GM12878 (cell line): ENCODE measurements around the gene C12orf60. TPM values are rescaled to one million over a fixed set of nuclear protein-coding genes. Genes with fewer than 3 reads are reported as not detected.

ENCODE experiments used
- ATAC-seq: fragments of 200-7000 bp; cut with Tn5 transposase; 3 replicates; pipeline ENCODE4 v1.9.1; 2020; ENCODE audit warnings: mild to moderate bottlenecking, moderate library complexity
- BruUV-seq: library from RNA; stranded (reverse); fragments of 400-500 nt; replicated peaks from 2 replicates; lab custom pipeline; 2021; lab: Mats Ljungman, UMichigan
- CTCF ChIA-PET: fragments of 300-600 bp; sonication (Branson Sonifier 250); formaldehyde crosslinking; extraction: SDS; loops from one replicate; lab custom pipeline; 2021; ENCODE audit warnings: inconsistent platforms; lab: Yijun Ruan, JAX
- POLR2A ChIA-PET: fragments of 350-600 bp; formaldehyde crosslinking; extraction: SDS; loops from one replicate; lab custom pipeline; 2021; ENCODE audit warnings: inconsistent platforms; lab: Charles Lee
- RAD21 ChIA-PET: fragments of 300-600 bp; sonication (Branson Sonifier 250); formaldehyde crosslinking; loops from one replicate; lab custom pipeline; 2023; ENCODE audit warnings: antibody characterized with exemption; ENCODE audit not compliant: unreplicated experiment; lab: Charles Lee
- SMC1A ChIA-PET: fragments of 300-600 bp; sonication (Branson Sonifier 250); formaldehyde crosslinking; loops from one replicate; lab custom pipeline; 2023; ENCODE audit not compliant: unreplicated experiment, uncharacterized antibody; lab: Charles Lee
- DNase-seq: peaks from one replicate; pipeline ENCODE4 v3.0.0-alpha.2; 2011; ENCODE audit warnings: low read depth, low spot score
- FAIRE-seq: peaks from 3 replicates; lab custom pipeline; 2011; peaks lifted over from hg19 to GRCh38; lab: Jason Lieb, UNC
- H2AFZ ChIP-seq: 2 replicates; pipeline ENCODE4 v1.6.0; 2011; ENCODE audit warnings: low read depth, low read length, control low read depth; ENCODE audit not compliant: control insufficient read depth
- H3K27ac ChIP-seq: 2 replicates; pipeline ENCODE4 v1.5.1; 2011; ENCODE audit warnings: control low read depth; ENCODE audit not compliant: control insufficient read depth, insufficient read depth
- H3K27me3 ChIP-seq, 2 experiments: replicated peaks in 1 of 2; 2 replicates each; pipeline versions ENCODE4 v1.6.0 to v1.6.1; 2011; ENCODE audit warnings: low read length in 1 of 2; ENCODE audit not compliant: control insufficient read depth in 2 of 2, insufficient read depth in 2 of 2
- H3K36me3 ChIP-seq, 2 experiments: 2 replicates each; pipeline ENCODE4 v1.5.1; 2011; ENCODE audit warnings: low read length in 1 of 2; ENCODE audit not compliant: control insufficient read depth in 2 of 2, insufficient read depth in 2 of 2
- H3K4me1 ChIP-seq: 2 replicates; pipeline ENCODE4 v1.6.1; 2011; ENCODE audit warnings: mild to moderate bottlenecking, low read length, moderate library complexity, mixed read lengths; ENCODE audit not compliant: control insufficient read depth, insufficient read depth
- H3K4me2 ChIP-seq: 2 replicates; pipeline ENCODE4 v1.6.0; 2011; ENCODE audit warnings: control low read depth; ENCODE audit not compliant: control insufficient read depth, insufficient read depth
- H3K4me3 ChIP-seq: fragments of 200-600 bp; sonication (generic); 2 replicates; pipeline ENCODE4 v1.5.1; 2016
- H3K79me2 ChIP-seq: 2 replicates; pipeline ENCODE4 v1.6.0; 2011; ENCODE audit warnings: low read length; ENCODE audit not compliant: control insufficient read depth, insufficient read depth
- H3K9ac ChIP-seq: 2 replicates; pipeline ENCODE4 v1.8.0; 2011; ENCODE audit warnings: low read length, control low read depth, mixed read lengths; ENCODE audit not compliant: control insufficient read depth, insufficient read depth
- H3K9me3 ChIP-seq: replicated peaks from 3 replicates; pipeline ENCODE4 v1.5.1; 2011; ENCODE audit warnings: mild to moderate bottlenecking, low read length; ENCODE audit not compliant: control insufficient read depth, insufficient read depth
- H4K20me1 ChIP-seq: 2 replicates; pipeline ENCODE4 v1.6.0; 2011; ENCODE audit not compliant: control insufficient read depth, insufficient read depth
- E2F8 ChIP-seq: fragments of 450-650 bp; IDR thresholded peaks from 2 replicates; pipeline ENCODE4 v1.6.1; 2018; ENCODE audit warnings: mild to moderate bottlenecking, low read depth, moderate library complexity; ENCODE audit not compliant: partially characterized antibody
- EZH2 ChIP-seq: IDR thresholded peaks from 2 replicates; pipeline ENCODE4 v1.6.1; 2012; ENCODE audit warnings: low read depth, mild to moderate bottlenecking, control low read depth, inconsistent platforms, low read length, borderline replicate concordance; ENCODE audit not compliant: control insufficient read depth
- JUNB ChIP-seq: IDR thresholded peaks from 2 replicates; pipeline ENCODE4 v1.6.1; 2016; ENCODE audit warnings: antibody characterized with exemption, mild to moderate bottlenecking
- JUND ChIP-seq: IDR thresholded peaks from 2 replicates; pipeline ENCODE4 v1.6.1; 2012; ENCODE audit warnings: low read depth, mild to moderate bottlenecking, low read length, improper control_type of control experiment, moderate library complexity
- MTA3 ChIP-seq: IDR thresholded peaks from 2 replicates; pipeline ENCODE4 v1.6.1; 2012; ENCODE audit warnings: low read length, inconsistent platforms, borderline replicate concordance
- POU2F2 ChIP-seq: IDR thresholded peaks from 3 replicates; pipeline ENCODE4 v1.6.1; 2011; ENCODE audit warnings: low read depth, mild to moderate bottlenecking, low read length, borderline replicate concordance
- RUNX3 ChIP-seq: IDR thresholded peaks from 2 replicates; pipeline ENCODE4 v1.6.1; 2012; ENCODE audit warnings: low read length, inconsistent platforms
- TBL1XR1 ChIP-seq: IDR thresholded peaks from 2 replicates; pipeline ENCODE4 v1.6.1; 2012; ENCODE audit warnings: low read depth, low read length, improper control_type of control experiment
- TCF12 ChIP-seq: IDR thresholded peaks from 2 replicates; pipeline ENCODE4 v1.6.1; 2011; ENCODE audit warnings: low read depth, mild to moderate bottlenecking, low read length
- USF2 ChIP-seq: IDR thresholded peaks from 2 replicates; pipeline ENCODE4 v1.6.1; 2011; ENCODE audit warnings: low read depth, low read length, improper control_type of control experiment, borderline replicate concordance
- in situ Hi-C: fragments of 300-500 bp; cut with MboI; formaldehyde crosslinking; loops from 9 replicates; pipeline ENCODE4 v1.14.3; 2018; ENCODE audit warnings: mixed read lengths
- intact Hi-C: fragments of 100-400 bp; cut with micrococcal nuclease; formaldehyde crosslinking; loops from one replicate; pipeline ENCODE4 v1.14.2; 2022; ENCODE audit not compliant: unreplicated experiment
- polyA plus RNA-seq, 11 experiments: library from polyadenylated mRNA; depleted of rRNA in 4 of 11; unstranded in 6 of 11; stranded (reverse) in 5 of 11; fragments of >200 nt; fragmentation: Nextera tagmentation in 4 of 11; fragmentation: Illumina TruSeq in 1 of 11; extraction: Ambion mirVana in 4 of 11; extraction: Trizol in 1 of 11; gene quantifications; 1 replicate in 1 of 11; 2 replicates in 10 of 11; pipeline versions ENCODE4 v1.2.1 to v1.2.3, GENCODE V29; 2011 to 2016; ENCODE audit warnings: inconsistent platforms in 2 of 11, missing spikeins in 2 of 11, low read depth in 1 of 11
- total RNA-seq, 4 experiments: library from RNA; depleted of rRNA in 3 of 4; stranded (reverse); fragments of >200 nt in 3 of 4; fragmentation: Illumina TruSeq in 1 of 4; extraction: Trizol in 1 of 4; gene quantifications; 2 replicates each; pipeline versions ENCODE4 v1.2.1 to v1.2.3, GENCODE V29; 2013 to 2021
- TF ChIP-seq, protein P1 (sequence below): IDR thresholded peaks from 2 replicates; pipeline ENCODE4 v1.6.1; 2011; ENCODE audit warnings: low read depth, mild to moderate bottlenecking, low read length, moderate library complexity, borderline replicate concordance; ENCODE audit errors: extremely low read depth
- TF ChIP-seq, protein P2 (sequence below): IDR thresholded peaks from 2 replicates; pipeline ENCODE4 v1.6.1; 2011; ENCODE audit warnings: mild to moderate bottlenecking, low read depth, low read length, moderate library complexity; ENCODE audit not compliant: insufficient replicate concordance

The C12orf60 gene
- total and polyA plus RNA-seq, 10 of the 15 experiments (the other 5 are each of a cell fraction or from before 2014, with no cell fraction given), result 1.8 to 7.2 (median 3.2) TPM

- no peak for FAIRE-seq
These were observed 40.9 kb downstream of the C12orf60 start for GRCh38 chr12:14844401-14844800.

More at GRCh38 chr12:14844401-14844800, 40.9 kb downstream of the C12orf60 start:
- H2AFZ ChIP-seq, result no peak overlapping the region
- H4K20me1 ChIP-seq, result no peaks in the 10 kb centered on the region
- POLR2A ChIA-PET, result no interaction called here
- H3K9ac ChIP-seq, result no peak overlapping the region
- ATAC-seq (no peak), DNase-seq (no peak)
- H3K4me1 ChIP-seq, result no peaks in the 10 kb centered on the region
- no peaks in the 10 kb centered on the region for H3K36me3 ChIP-seq
- no peaks in the 10 kb centered on the region for H3K9me3 ChIP-seq
- BruUV-seq, result no TSS peak
- no peaks in the 10 kb centered on the region; a peak in 1 of 4 replicates for H3K27me3 ChIP-seq
- TF ChIP-seq MTA3 (no peak), E2F8 (no peak), JUNB (no peak), USF2 (no peak), TBL1XR1 (no peak), TCF12 (no peak), POU2F2 (no peak), RUNX3 (no peak), JUND (no peak), EZH2 (no peak)
- TF ChIP-seq, protein P1, sequence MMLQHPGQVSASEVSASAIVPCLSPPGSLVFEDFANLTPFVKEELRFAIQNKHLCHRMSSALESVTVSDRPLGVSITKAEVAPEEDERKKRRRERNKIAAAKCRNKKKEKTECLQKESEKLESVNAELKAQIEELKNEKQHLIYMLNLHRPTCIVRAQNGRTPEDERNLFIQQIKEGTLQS, result no peak
- TF ChIP-seq, protein P2, sequence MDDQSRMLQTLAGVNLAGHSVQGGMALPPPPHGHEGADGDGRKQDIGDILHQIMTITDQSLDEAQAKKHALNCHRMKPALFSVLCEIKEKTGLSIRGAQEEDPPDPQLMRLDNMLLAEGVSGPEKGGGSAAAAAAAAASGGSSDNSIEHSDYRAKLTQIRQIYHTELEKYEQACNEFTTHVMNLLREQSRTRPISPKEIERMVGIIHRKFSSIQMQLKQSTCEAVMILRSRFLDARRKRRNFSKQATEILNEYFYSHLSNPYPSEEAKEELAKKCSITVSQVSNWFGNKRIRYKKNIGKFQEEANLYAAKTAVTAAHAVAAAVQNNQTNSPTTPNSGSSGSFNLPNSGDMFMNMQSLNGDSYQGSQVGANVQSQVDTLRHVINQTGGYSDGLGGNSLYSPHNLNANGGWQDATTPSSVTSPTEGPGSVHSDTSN, result no peak
- H3K27ac ChIP-seq, result no peak overlapping the region
- RAD21 ChIA-PET, result interaction anchor here (0.6 to 1.6 kb wide), 4 partner anchors 48 to 167 kb away, joined by 3 to 6 read pairs (median 3); no protein-coding TSS in a partner anchor
- SMC1A ChIA-PET, result interaction anchor here (0.8 to 15.6 kb wide), 6 partner anchors 11 to 152 kb away, joined by 3 to 242 read pairs (median 4); no protein-coding TSS in a partner anchor
- intact Hi-C loops, result loop anchor here (2.0 to 5.0 kb wide), 2 partner anchors 122 to 378 kb away; partner anchors contain the start of gene RERG
- CTCF ChIA-PET, result interaction anchor here (1.0 to 9.9 kb wide), 5 partner anchors 10 to 151 kb away, joined by 3 to 104 read pairs (median 6); no protein-coding TSS in a partner anchor
- H3K4me2 ChIP-seq, result no peak overlapping the region
- in situ Hi-C loops, result no loop called here
- H3K4me3 ChIP-seq, result no peak overlapping the region
- no peaks in the 10 kb centered on the region for H3K79me2 ChIP-seq
